ENCODE measurements around the gene FAM228A.
A peak's percentile ranks its signal among the peaks of the same experiment; 100 is the strongest.

Gene FAM228A

DNA sequence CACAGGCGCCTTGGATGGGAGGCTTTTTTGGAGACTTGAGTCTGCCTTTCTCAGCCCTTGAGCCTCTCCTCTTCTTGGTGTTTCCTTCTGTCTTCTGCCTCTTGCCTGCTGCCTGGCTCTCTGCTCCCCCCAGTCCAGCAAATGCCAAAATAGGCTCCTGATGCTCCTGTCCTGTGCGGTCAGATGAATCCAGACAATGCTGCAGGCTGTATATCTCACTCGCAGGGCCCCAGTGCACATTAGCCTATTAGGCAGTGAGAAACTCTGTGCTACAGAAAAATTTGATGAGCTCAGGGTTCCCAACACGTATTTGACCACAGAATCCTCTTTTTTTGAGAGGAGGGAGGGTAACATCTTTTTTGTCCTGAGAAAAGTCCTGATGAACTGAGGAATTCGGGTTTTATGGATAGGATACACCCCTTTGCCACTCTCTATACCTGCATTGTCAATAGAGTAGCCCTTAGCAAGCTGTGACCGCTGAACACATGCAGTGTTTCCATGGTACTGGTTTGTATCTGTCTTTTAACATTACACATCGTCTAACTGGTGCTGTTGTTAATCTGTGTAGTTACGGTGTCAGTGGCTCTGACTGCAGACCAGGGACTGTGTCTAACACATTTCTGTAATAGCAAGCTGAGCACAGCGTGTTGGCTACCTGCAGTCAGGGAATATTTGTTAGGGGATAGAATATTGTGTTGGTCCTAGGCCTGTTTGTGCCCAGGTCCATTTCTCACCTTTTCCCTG is 50.8 kb downstream of the FAM228A start:
- Histone ChIP-seq H4K8ac (ENCODE audit: low read depth, low read length) (no peak overlapping the region), H3K4me3 (ENCODE audit: low read length in 2 of 2) (no peak overlapping the region), H3K23ac (ENCODE audit: low read depth, low read length, poor library complexity) (peak overlapping the region; percentile 13), H3K14ac (ENCODE audit: low read length) (no peak overlapping the region), H3K79me1 (ENCODE audit: low read depth, low read length) (no peaks in the 10 kb centered on the region), H4K91ac (ENCODE audit: low read depth, low read length, poor library complexity) (no peak overlapping the region), H3K9ac (ENCODE audit: low read depth, low read length, poor library complexity) (no peak overlapping the region), H3K36me3 (replicated peaks in 1 of 2; ENCODE audit: control insufficient read depth in 2 of 2, insufficient read depth in 2 of 2, low read length in 2 of 2) (no peaks in the 10 kb centered on the region), H2BK15ac (ENCODE audit: low read length) (no peak overlapping the region), H3K27me3 (ENCODE audit: control insufficient read depth in 3 of 3, insufficient read depth in 3 of 3, low read depth in 1 of 3, low read length in 3 of 3) (no peaks in the 10 kb centered on the region), H2AFZ (ENCODE audit: low read length) (no peak overlapping the region), H3K4me1 (ENCODE audit: control insufficient read depth in 2 of 2, insufficient read depth in 1 of 2, low read depth in 1 of 2, low read length in 2 of 2) (peaks cover 10 to 12% of the 10 kb centered on the region in 2 donors), H3K18ac (ENCODE audit: low read length) (peak overlapping the region; percentile 31), H2AK5ac (ENCODE audit: low read depth, low read length) (no peak overlapping the region), H3K4ac (ENCODE audit: low read length) (no peak overlapping the region), H3K4me2 (ENCODE audit: insufficient read depth, low read length, poor library complexity, severe bottlenecking) (no peak overlapping the region), H3K27ac (replicated peaks; ENCODE audit: low read length) (no peak overlapping the region), H2BK5ac (ENCODE audit: low read length) (no peak overlapping the region), H2BK120ac (ENCODE audit: low read depth, low read length) (no peak overlapping the region), H2BK12ac (ENCODE audit: low read length) (no peak overlapping the region), H3K9me3 (replicated peaks in 1 of 2; ENCODE audit: control insufficient read depth in 2 of 2, insufficient read depth in 1 of 2, low read depth in 1 of 2, low read length in 2 of 2) (no peaks in the 10 kb centered on the region)
- DNase-seq (ENCODE audit: low spot score): no peak
- WGBS, 2 donors (ENCODE audit: extremely low coverage in 2 of 2, insufficient read length in 2 of 2, insufficient replicate concordance in 1 of 2): no CpG with 5 or more reads among the region's 9 CpGs

DNA sequence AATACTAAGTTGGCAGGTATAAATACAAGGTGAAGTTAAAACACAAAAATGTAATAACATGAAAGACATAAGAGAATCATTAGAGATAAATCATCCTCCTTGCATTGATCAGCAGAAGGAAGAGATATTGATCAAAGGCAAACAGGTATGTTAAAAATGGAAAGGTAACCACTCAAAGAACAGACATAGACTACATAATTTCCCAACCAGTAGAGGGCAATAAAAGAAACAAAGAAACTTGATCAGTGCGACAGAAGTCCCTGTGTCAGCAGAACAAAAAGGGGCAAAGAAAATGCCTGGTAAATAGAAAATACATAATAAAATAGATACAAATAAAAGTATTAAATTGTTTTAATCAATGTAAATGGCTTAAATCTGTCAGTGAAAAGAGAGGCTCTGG is 53.6 kb downstream of the FAM228A start:
- H4K8ac ChIP-seq (ENCODE audit: low read depth, low read length): no peak overlapping the region
- H2BK120ac ChIP-seq (ENCODE audit: low read depth, low read length): no peak overlapping the region
- no peak overlapping the region for H2AK5ac ChIP-seq (ENCODE audit: low read depth, low read length)
- WGBS, 2 donors (ENCODE audit: extremely low coverage in 2 of 2, insufficient read length in 2 of 2, insufficient replicate concordance in 1 of 2): no CpG with 5 or more reads among the region's 1 CpG
- no peak overlapping the region for H3K23ac ChIP-seq (ENCODE audit: low read depth, low read length, poor library complexity)
- no peak overlapping the region for H4K91ac ChIP-seq (ENCODE audit: low read depth, low read length, poor library complexity)
- H2BK12ac ChIP-seq (ENCODE audit: low read length): no peak overlapping the region
- no peaks in the 10 kb centered on the region for H3K27me3 ChIP-seq (ENCODE audit: control insufficient read depth in 3 of 3, insufficient read depth in 3 of 3, low read depth in 1 of 3, low read length in 3 of 3)
- no peak overlapping the region for H3K27ac ChIP-seq (replicated peaks; ENCODE audit: low read length)
- H2BK15ac ChIP-seq (ENCODE audit: low read length): no peak overlapping the region
- no peaks in the 10 kb centered on the region for H3K79me1 ChIP-seq (ENCODE audit: low read depth, low read length)
- H3K4ac ChIP-seq (ENCODE audit: low read length): no peak overlapping the region
- H3K9me3 ChIP-seq (replicated peaks in 1 of 2; ENCODE audit: control insufficient read depth in 2 of 2, insufficient read depth in 1 of 2, low read depth in 1 of 2, low read length in 2 of 2): no peaks in the 10 kb centered on the region
- H3K14ac ChIP-seq (ENCODE audit: low read length): no peak overlapping the region
- peaks cover 7 to 8% of the 10 kb centered on the region in 2 donors for H3K4me1 ChIP-seq (ENCODE audit: control insufficient read depth in 2 of 2, insufficient read depth in 1 of 2, low read depth in 1 of 2, low read length in 2 of 2)
- no peak overlapping the region for H2AFZ ChIP-seq (ENCODE audit: low read length)
- no peak overlapping the region for H2BK5ac ChIP-seq (ENCODE audit: low read length)
- no peak overlapping the region for H3K9ac ChIP-seq (ENCODE audit: low read depth, low read length, poor library complexity)
- no peak overlapping the region for H3K4me2 ChIP-seq (ENCODE audit: insufficient read depth, low read length, poor library complexity, severe bottlenecking)
- no peak for DNase-seq (ENCODE audit: low spot score)
- no peaks in the 10 kb centered on the region for H3K36me3 ChIP-seq (replicated peaks in 1 of 2; ENCODE audit: control insufficient read depth in 2 of 2, insufficient read depth in 2 of 2, low read length in 2 of 2)
- H3K4me3 ChIP-seq (ENCODE audit: low read length in 2 of 2): no peak overlapping the region
- H3K18ac ChIP-seq (ENCODE audit: low read length): no peak overlapping the region

DNA sequence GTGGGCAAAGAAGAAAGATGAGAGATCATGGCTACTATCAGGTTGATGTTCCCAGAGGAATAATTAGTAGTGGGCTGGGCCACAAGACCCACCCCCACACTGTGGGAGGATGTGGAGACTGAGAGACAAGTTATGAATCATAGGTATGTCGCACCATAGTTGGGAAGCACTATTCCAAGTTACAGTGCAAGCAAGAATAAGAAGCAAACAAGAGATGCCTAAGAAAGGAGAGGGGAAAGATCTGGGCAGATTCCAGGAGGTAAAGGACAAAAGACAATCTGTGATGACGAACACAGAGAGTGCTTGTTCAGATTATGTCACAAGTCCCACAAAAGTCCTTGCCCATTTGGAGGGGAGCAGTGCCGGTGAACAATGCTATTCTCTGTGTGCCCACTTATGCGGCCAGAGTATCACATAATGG is 56.6 kb downstream of the FAM228A start:
- Histone ChIP-seq H3K4me1 (ENCODE audit: control insufficient read depth in 2 of 2, insufficient read depth in 1 of 2, low read depth in 1 of 2, low read length in 2 of 2) (no peaks in the 10 kb centered on the region), H3K4me2 (ENCODE audit: insufficient read depth, low read length, poor library complexity, severe bottlenecking) (no peak overlapping the region)

DNA sequence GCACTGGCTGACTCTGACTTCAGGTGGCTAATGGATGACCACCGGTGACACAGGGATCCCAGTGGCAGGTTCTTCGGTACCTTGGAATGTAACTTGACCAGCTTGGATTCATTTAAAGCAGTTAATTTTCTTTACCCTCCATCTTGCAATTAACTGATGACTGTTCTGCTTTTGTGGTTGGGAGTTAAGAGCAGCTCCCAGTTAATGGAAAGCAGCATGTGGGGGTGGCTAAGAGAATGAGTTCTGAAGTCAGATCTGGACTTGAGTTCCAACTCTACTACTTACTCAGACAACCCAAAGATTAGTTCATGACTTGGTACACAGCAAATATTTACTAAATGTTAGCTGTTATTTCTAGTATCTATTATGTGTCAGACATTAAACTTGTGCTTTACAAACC is 58.5 kb downstream of the FAM228A start:
- DNase-seq (ENCODE audit: low spot score): no peak
- H3K4me1 ChIP-seq (ENCODE audit: control insufficient read depth in 2 of 2, insufficient read depth in 1 of 2, low read depth in 1 of 2, low read length in 2 of 2): no peaks in the 10 kb centered on the region
- no peak overlapping the region for H4K8ac ChIP-seq (ENCODE audit: low read depth, low read length)
- H3K27me3 ChIP-seq (ENCODE audit: control insufficient read depth in 3 of 3, insufficient read depth in 3 of 3, low read depth in 1 of 3, low read length in 3 of 3): no peaks in the 10 kb centered on the region
- H2BK12ac ChIP-seq (ENCODE audit: low read length): no peak overlapping the region
- no peak overlapping the region for H2BK5ac ChIP-seq (ENCODE audit: low read length)
- no peak overlapping the region for H2BK15ac ChIP-seq (ENCODE audit: low read length)
- no peak overlapping the region for H3K23ac ChIP-seq (ENCODE audit: low read depth, low read length, poor library complexity)
- H3K9me3 ChIP-seq (replicated peaks in 1 of 2; ENCODE audit: control insufficient read depth in 2 of 2, insufficient read depth in 1 of 2, low read depth in 1 of 2, low read length in 2 of 2): no peaks in the 10 kb centered on the region
- H3K36me3 ChIP-seq (replicated peaks in 1 of 2; ENCODE audit: control insufficient read depth in 2 of 2, insufficient read depth in 2 of 2, low read length in 2 of 2): no peaks in the 10 kb centered on the region
- no peak overlapping the region for H2BK120ac ChIP-seq (ENCODE audit: low read depth, low read length)
- H3K4me2 ChIP-seq (ENCODE audit: insufficient read depth, low read length, poor library complexity, severe bottlenecking): no peak overlapping the region
- H2AK5ac ChIP-seq (ENCODE audit: low read depth, low read length): no peak overlapping the region
- H3K27ac ChIP-seq (replicated peaks; ENCODE audit: low read length): no peak overlapping the region
- H3K79me1 ChIP-seq (ENCODE audit: low read depth, low read length): no peaks in the 10 kb centered on the region
- no peak overlapping the region for H3K4ac ChIP-seq (ENCODE audit: low read length)
- no peak overlapping the region for H4K91ac ChIP-seq (ENCODE audit: low read depth, low read length, poor library complexity)
- no peak overlapping the region for H3K4me3 ChIP-seq (ENCODE audit: low read length in 2 of 2)
- H3K18ac ChIP-seq (ENCODE audit: low read length): no peak overlapping the region
- WGBS, 2 donors (ENCODE audit: extremely low coverage in 2 of 2, insufficient read length in 2 of 2, insufficient replicate concordance in 1 of 2): no CpG with 5 or more reads among the region's 2 CpGs
- H3K14ac ChIP-seq (ENCODE audit: low read length): no peak overlapping the region
- H3K9ac ChIP-seq (ENCODE audit: low read depth, low read length, poor library complexity): no peak overlapping the region
- no peak overlapping the region for H2AFZ ChIP-seq (ENCODE audit: low read length)

More for the DNA sequence above, 56.6 kb downstream of the FAM228A start:
- no peaks in the 10 kb centered on the region for H3K79me1 ChIP-seq (ENCODE audit: low read depth, low read length)
- no peaks in the 10 kb centered on the region for H3K27me3 ChIP-seq (ENCODE audit: control insufficient read depth in 3 of 3, insufficient read depth in 3 of 3, low read depth in 1 of 3, low read length in 3 of 3)
- H3K4ac ChIP-seq (ENCODE audit: low read length): no peak overlapping the region
- no CpG with 5 or more reads among the region's 4 CpGs for WGBS, 2 donors (ENCODE audit: extremely low coverage in 2 of 2, insufficient read length in 2 of 2, insufficient replicate concordance in 1 of 2)
- H2BK15ac ChIP-seq (ENCODE audit: low read length): no peak overlapping the region
- H3K4me3 ChIP-seq (ENCODE audit: low read length in 2 of 2): no peak overlapping the region
- H4K91ac ChIP-seq (ENCODE audit: low read depth, low read length, poor library complexity): no peak overlapping the region
- H3K36me3 ChIP-seq (replicated peaks in 1 of 2; ENCODE audit: control insufficient read depth in 2 of 2, insufficient read depth in 2 of 2, low read length in 2 of 2): no peaks in the 10 kb centered on the region
- no peak overlapping the region for H2AK5ac ChIP-seq (ENCODE audit: low read depth, low read length)
- H2BK120ac ChIP-seq (ENCODE audit: low read depth, low read length): no peak overlapping the region
- H4K8ac ChIP-seq (ENCODE audit: low read depth, low read length): no peak overlapping the region
- H3K18ac ChIP-seq (ENCODE audit: low read length): no peak overlapping the region
- no peak overlapping the region for H3K14ac ChIP-seq (ENCODE audit: low read length)
- H2BK5ac ChIP-seq (ENCODE audit: low read length): no peak overlapping the region
- DNase-seq (ENCODE audit: low spot score): no peak
- H3K27ac ChIP-seq (replicated peaks; ENCODE audit: low read length): no peak overlapping the region
- H3K23ac ChIP-seq (ENCODE audit: low read depth, low read length, poor library complexity): no peak overlapping the region
- no peak overlapping the region for H3K9ac ChIP-seq (ENCODE audit: low read depth, low read length, poor library complexity)
- no peak overlapping the region for H2AFZ ChIP-seq (ENCODE audit: low read length)
- no peak overlapping the region for H2BK12ac ChIP-seq (ENCODE audit: low read length)
- H3K9me3 ChIP-seq (replicated peaks in 1 of 2; ENCODE audit: control insufficient read depth in 2 of 2, insufficient read depth in 1 of 2, low read depth in 1 of 2, low read length in 2 of 2): no peaks in the 10 kb centered on the region
